ENCODE measurements around the gene PSMD11.

- TF ChIP-seq CTCF (IDR thresholded peaks at IDR 0.05) = peak; percentile 70
- TF ChIP-seq REST (IDR thresholded peaks at IDR 0.05; ENCODE audit: insufficient read depth in 1 of 2, low read depth in 2 of 2, low read length in 1 of 2) = no peak
- TF ChIP-seq POLR2AphosphoS5 (IDR thresholded peaks at IDR 0.05; ENCODE audit: low read depth, low read length) = no peak
- TF ChIP-seq SIN3A (IDR thresholded peaks at IDR 0.05; ENCODE audit: borderline replicate concordance, insufficient read depth, low read depth, low read length) = no peak
- TF ChIP-seq TCF7L2 (IDR thresholded peaks at IDR 0.05; ENCODE audit: low read depth, low read length) = no peak
Measured at GRCh38 chr17:32461853-32462617, 17.7 kb downstream of the PSMD11 start.

Data from Panc1 (cell line).